K562 (cell line): ENCODE results near the gene CHST8. TPM values are rescaled to one million over a fixed set of nuclear protein-coding genes. Genes with fewer than 3 reads are reported as not detected.

Experiments used
- CBX1 ChIP-seq: sonication (generic); IDR thresholded peaks from 2 replicates; pipeline ENCODE4 v1.6.1; 2016; ENCODE audit warnings: antibody characterized with exemption, low read depth, mild to moderate bottlenecking
- CCNT2 ChIP-seq: IDR thresholded peaks from 2 replicates; pipeline ENCODE4 v1.6.1; 2011; ENCODE audit warnings: borderline replicate concordance, low read depth, mild to moderate bottlenecking, moderate library complexity, mixed read lengths, low read length; ENCODE audit not compliant: insufficient read length; ENCODE audit errors: extremely low read depth
- CREB1 ChIP-seq, 2 experiments: sonication (generic) in 1 of 2; formaldehyde crosslinking in 1 of 2; IDR thresholded peaks; 2 replicates each; pipeline versions ENCODE4 v1.6.1 to v1.8.0; 2012 to 2022; ENCODE audit warnings: inconsistent platforms in 1 of 2, mild to moderate bottlenecking in 1 of 2, missing genetic modification reagents in 1 of 2, moderate library complexity in 1 of 2
- ETS1 ChIP-seq: conservative IDR thresholded peaks from 2 replicates; pipeline ENCODE4 v1.6.1; 2011; ENCODE audit warnings: low read depth, mild to moderate bottlenecking, low read length; ENCODE audit not compliant: control insufficient read depth
- JUN ChIP-seq, 2 experiments: sonication (generic) in 1 of 2; formaldehyde crosslinking in 1 of 2; IDR thresholded peaks; 2 replicates each; pipeline versions ENCODE4 v1.6.1 to v1.8.0; 2012 to 2022; ENCODE audit warnings: borderline replicate concordance in 2 of 2, mild to moderate bottlenecking in 2 of 2, improper control_type of control experiment in 1 of 2, low read depth in 1 of 2, low read length in 1 of 2, missing genetic modification reagents in 1 of 2
- MLLT1 ChIP-seq, 2 experiments: fragments of 450-650 bp; IDR thresholded peaks; 2 replicates each; pipeline ENCODE4 v1.6.1; 2016
- MXI1 ChIP-seq: IDR thresholded peaks from 2 replicates; pipeline ENCODE4 v1.6.1; 2011; ENCODE audit warnings: low read depth, mild to moderate bottlenecking, improper control_type of control experiment, low read length
- NFIC ChIP-seq: fragments of 450-650 bp; IDR thresholded peaks from 2 replicates; pipeline ENCODE4 v1.6.1; 2017; ENCODE audit warnings: mild to moderate bottlenecking, inconsistent platforms
- RCOR1 ChIP-seq, 2 experiments: IDR thresholded peaks; 2 replicates each; pipeline ENCODE4 v1.6.1; 2012; ENCODE audit warnings: low read depth in 2 of 2, low read length in 2 of 2, borderline replicate concordance in 1 of 2, improper control_type of control experiment in 1 of 2
- RUNX1 ChIP-seq: sonication (generic); IDR thresholded peaks from 2 replicates; pipeline ENCODE4 v1.6.1; 2016; ENCODE audit warnings: antibody characterized with exemption, low read depth
- YY1 ChIP-seq, 3 experiments: IDR thresholded peaks; 2 replicates each; pipeline ENCODE4 v1.6.1; 2011; ENCODE audit warnings: low read length in 2 of 3, mild to moderate bottlenecking in 2 of 3, moderate library complexity in 2 of 3, borderline replicate concordance in 1 of 3, control low read depth in 1 of 3, low read depth in 1 of 3; ENCODE audit not compliant: insufficient read depth in 3 of 3, insufficient replicate concordance in 2 of 3, control insufficient read depth in 1 of 3, insufficient read length in 1 of 3; ENCODE audit errors: extremely low read depth in 1 of 3
- ZHX1 ChIP-seq: fragments of 150-350 bp; conservative IDR thresholded peaks from 2 replicates; pipeline ENCODE4 v1.6.1; 2014; ENCODE audit warnings: low read length
- ZKSCAN1 ChIP-seq: fragments of 150-350 bp; IDR thresholded peaks from 2 replicates; pipeline ENCODE4 v1.6.1; 2016; ENCODE audit warnings: low read depth, low read length
- polyA plus RNA-seq, 8 experiments: library from polyadenylated mRNA; depleted of rRNA in 4 of 8; stranded (reverse) in 5 of 8; unstranded in 3 of 8; fragments of >200 nt; fragmentation: Nextera tagmentation in 2 of 8; fragmentation: Illumina TruSeq in 1 of 8; extraction: Ambion mirVana in 2 of 8; extraction: Trizol in 1 of 8; gene quantifications; 2 replicates each; pipeline versions ENCODE4 v1.2.1 to v1.2.3, GENCODE V29; 2011 to 2014; ENCODE audit warnings: inconsistent platforms in 1 of 8, missing spikeins in 1 of 8
- total RNA-seq, 7 experiments: library from RNA; depleted of rRNA in 6 of 7; stranded (reverse); fragments of >200 nt in 6 of 7; fragmentation: Illumina TruSeq in 2 of 7; extraction: Trizol in 2 of 7; gene quantifications; 2 replicates each; pipeline versions ENCODE4 v1.2.1 to v1.2.3, GENCODE V29; 2011 to 2021; ENCODE audit warnings: low replicate concordance in 1 of 7
- TF ChIP-seq, protein P1 (sequence below): sonication (generic); formaldehyde crosslinking; IDR thresholded peaks from 2 replicates; pipeline ENCODE4 v1.8.0; 2023; ENCODE audit warnings: mild to moderate bottlenecking, missing genetic modification reagents

CHST8 gene
- total and polyA plus RNA-seq, 9 of the 15 experiments (the other 6 are each of a cell fraction or from before 2014, with no cell fraction given), result 0.11 TPM; not detected in 8

DNA sequence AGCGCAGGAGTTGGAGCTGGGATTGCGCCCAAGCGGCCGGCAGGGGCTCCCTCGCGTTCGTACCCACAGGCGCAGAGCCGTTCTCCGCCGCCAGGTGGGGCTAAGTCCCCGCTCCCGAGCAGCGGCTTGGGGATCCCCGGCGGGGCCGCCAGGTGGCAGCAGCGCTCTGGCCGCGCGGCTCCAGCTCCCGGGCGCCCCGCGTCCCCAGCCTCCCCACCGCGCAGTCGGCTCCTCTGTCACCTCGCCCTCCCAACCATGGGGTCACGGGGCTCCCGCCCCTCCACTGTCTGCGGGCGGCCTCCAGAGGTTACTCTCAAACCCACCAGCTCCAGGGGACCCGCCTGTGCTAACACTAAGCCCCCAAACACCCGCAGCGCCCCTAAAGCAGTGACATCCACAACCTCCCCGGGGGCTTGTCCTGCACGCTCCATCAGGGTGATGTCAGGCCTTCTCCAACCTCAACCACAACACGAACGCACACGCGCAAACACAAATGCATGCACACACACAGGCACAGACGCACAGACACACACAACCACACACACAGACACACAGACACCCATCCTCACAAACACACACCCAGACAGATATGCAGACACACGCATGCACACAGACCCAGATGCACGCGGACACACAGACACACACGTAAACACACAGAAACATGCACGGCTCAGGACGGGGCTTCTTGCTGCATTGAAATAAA, 156.5 kb downstream of the CHST8 start (continued):
- TF ChIP-seq, protein P1, sequence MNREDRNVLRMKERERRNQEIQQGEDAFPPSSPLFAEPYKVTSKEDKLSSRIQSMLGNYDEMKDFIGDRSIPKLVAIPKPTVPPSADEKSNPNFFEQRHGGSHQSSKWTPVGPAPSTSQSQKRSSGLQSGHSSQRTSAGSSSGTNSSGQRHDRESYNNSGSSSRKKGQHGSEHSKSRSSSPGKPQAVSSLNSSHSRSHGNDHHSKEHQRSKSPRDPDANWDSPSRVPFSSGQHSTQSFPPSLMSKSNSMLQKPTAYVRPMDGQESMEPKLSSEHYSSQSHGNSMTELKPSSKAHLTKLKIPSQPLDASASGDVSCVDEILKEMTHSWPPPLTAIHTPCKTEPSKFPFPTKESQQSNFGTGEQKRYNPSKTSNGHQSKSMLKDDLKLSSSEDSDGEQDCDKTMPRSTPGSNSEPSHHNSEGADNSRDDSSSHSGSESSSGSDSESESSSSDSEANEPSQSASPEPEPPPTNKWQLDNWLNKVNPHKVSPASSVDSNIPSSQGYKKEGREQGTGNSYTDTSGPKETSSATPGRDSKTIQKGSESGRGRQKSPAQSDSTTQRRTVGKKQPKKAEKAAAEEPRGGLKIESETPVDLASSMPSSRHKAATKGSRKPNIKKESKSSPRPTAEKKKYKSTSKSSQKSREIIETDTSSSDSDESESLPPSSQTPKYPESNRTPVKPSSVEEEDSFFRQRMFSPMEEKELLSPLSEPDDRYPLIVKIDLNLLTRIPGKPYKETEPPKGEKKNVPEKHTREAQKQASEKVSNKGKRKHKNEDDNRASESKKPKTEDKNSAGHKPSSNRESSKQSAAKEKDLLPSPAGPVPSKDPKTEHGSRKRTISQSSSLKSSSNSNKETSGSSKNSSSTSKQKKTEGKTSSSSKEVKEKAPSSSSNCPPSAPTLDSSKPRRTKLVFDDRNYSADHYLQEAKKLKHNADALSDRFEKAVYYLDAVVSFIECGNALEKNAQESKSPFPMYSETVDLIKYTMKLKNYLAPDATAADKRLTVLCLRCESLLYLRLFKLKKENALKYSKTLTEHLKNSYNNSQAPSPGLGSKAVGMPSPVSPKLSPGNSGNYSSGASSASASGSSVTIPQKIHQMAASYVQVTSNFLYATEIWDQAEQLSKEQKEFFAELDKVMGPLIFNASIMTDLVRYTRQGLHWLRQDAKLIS (CRISPR knock-in tag), result 0 out of 2 replicates have a peak, but pooled peaks have one; percentile 43
- TF ChIP-seq RUNX1 (peak; percentile 29; the same call in 1 of the 2 replicates), CBX1 (peak; percentile 25; the same call in 1 of the 2 replicates), CREB1 (IDR thresholded peaks at IDR 0.05) (no peak), CREB1 (CRISPR knock-in tag; IDR thresholded peaks at IDR 0.05) (peak; percentile 43; the same call in 1 of the 2 replicates), ZKSCAN1 (peak; percentile 34; the same call in 1 of the 2 replicates), CCNT2 (peak; percentile 50), MXI1 (no peak), YY1 (IDR thresholded peaks at IDR 0.05; ENCODE audit: borderline replicate concordance in 1 of 3, control insufficient read depth in 1 of 3, extremely low read depth in 1 of 3, insufficient read depth in 3 of 3, insufficient read length in 1 of 3, insufficient replicate concordance in 2 of 3, low read depth in 1 of 3, low read length in 2 of 3) (peak in 2 of 3 experiments; percentile 33 to 60), MLLT1 (IDR thresholded peaks at IDR 0.05) (peak in 1 of 2 experiments; percentile 95; a peak in 2 of 4 replicates), JUN (IDR thresholded peaks at IDR 0.05; ENCODE audit: borderline replicate concordance, low read depth, low read length) (peak; percentile 62; the same call in 1 of the 2 replicates), JUN (CRISPR knock-in tag; IDR thresholded peaks at IDR 0.05; ENCODE audit: borderline replicate concordance) (no peak), RCOR1 (IDR thresholded peaks at IDR 0.05; ENCODE audit: borderline replicate concordance in 1 of 2, low read depth in 2 of 2, low read length in 2 of 2) (peak in 1 of 2 experiments; percentile 68; a peak in 2 of 4 replicates), ETS1 (peak; percentile 66; the same call in 1 of the 2 replicates), ZHX1 (0 out of 2 replicates have a peak, but pooled peaks have one; percentile 58), NFIC (no peak)
